ENCODE results near the gene DPYSL4. TPM values are rescaled to one million over a fixed set of nuclear protein-coding genes. Genes with fewer than 3 reads are reported as not detected.

Gene DPYSL4
- total and polyA plus RNA-seq, 2 of the 13 experiments (the other 11 are each of a cell fraction or from before 2014, with no cell fraction given), result 0.84 to 1.2 TPM

DNA sequence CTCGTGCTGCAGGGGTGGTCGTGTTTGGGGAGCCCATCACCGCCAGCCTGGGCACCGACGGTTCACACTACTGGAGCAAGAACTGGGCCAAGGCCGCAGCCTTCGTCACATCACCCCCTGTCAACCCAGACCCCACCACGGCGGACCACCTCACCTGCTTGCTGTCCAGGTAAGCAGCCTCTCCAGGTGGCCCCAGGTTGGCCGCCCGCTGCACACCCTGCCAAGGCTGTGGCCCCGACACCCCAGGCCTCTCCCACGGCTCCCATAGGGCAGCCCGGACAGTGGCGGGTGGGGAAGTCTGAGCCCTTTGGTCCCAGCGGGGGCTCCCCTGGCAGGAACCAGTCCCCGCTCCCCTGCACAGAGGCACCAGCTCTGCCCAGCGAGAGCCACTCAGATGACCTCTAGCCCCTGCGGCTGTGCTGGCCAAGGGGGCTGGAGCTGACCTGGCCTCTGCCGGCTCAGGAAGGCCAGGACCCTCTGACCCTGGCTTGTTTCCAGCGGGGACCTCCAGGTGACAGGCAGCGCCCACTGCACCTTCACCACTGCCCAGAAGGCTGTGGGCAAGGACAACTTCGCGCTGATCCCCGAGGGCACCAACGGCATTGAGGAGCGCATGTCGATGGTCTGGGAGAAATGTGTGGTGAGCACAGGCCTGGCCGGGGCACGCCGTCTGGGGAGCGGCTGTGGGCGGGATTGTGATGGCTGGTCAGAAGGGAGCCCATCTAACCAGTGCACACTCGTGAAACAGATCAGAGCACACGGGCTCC is 13.8 kb downstream of the DPYSL4 start:
- Histone ChIP-seq H3K79me2 (ENCODE audit: insufficient read depth, low read length) (no peaks in the 10 kb centered on the region), H3K4me1 (ENCODE audit: insufficient read depth, low read length) (peaks cover 12% of the 10 kb centered on the region), H3K27me3 (ENCODE audit: control insufficient read depth in 1 of 2, insufficient read depth in 2 of 2, low read length in 2 of 2) (peaks cover 3 to 11% of the 10 kb centered on the region in 2 experiments; a peak in 4 of 5 replicates), H3K9ac (ENCODE audit: insufficient read depth, low read depth, low read length) (no peak overlapping the region), H2AFZ (ENCODE audit: low read length) (no peak overlapping the region), H4K20me1 (ENCODE audit: insufficient read depth, low read length) (no peaks in the 10 kb centered on the region; the same call in 1 of the 2 replicates), H3K4me2 (ENCODE audit: low read depth, low read length) (no peak overlapping the region), H3K9me3 (ENCODE audit: low read length) (no peaks in the 10 kb centered on the region), H3K36me3 (replicated peaks in 1 of 2; ENCODE audit: control insufficient read depth in 1 of 2, insufficient read depth in 2 of 2, low read length in 2 of 2) (no peaks in the 10 kb centered on the region), H3K4me3 (replicated peaks in 1 of 3; ENCODE audit: insufficient read depth in 1 of 3, low read depth in 2 of 3, low read length in 3 of 3) (no peak overlapping the region), H3K27ac (ENCODE audit: extremely low read length, insufficient read depth, low read length) (no peak overlapping the region)
- ATAC-seq (no peak), FAIRE-seq (no peak), DNase-seq (ENCODE audit: low spot score) (no peak)
- CTCF ChIA-PET (ENCODE audit: low intra/inter-chr PET ratio, low total read pairs), result no interaction called here
- no TSS peak for BruUV-seq (replicated peaks)
- TF ChIP-seq NFIB (CRISPR knock-in tag; IDR thresholded peaks at IDR 0.05; ENCODE audit: borderline replicate concordance) (no peak), ZNF354B (CRISPR knock-in tag; IDR thresholded peaks at IDR 0.05) (no peak), CCAR2 (optimal IDR thresholded peaks at IDR 0.05; ENCODE audit: low read depth, low read length) (no peak), ZFP91 (CRISPR knock-in tag; IDR thresholded peaks at IDR 0.05; ENCODE audit: borderline replicate concordance) (no peak), GATAD2A (CRISPR knock-in tag; IDR thresholded peaks at IDR 0.05) (no peak), EEA1 (CRISPR knock-in tag; IDR thresholded peaks at IDR 0.05; ENCODE audit: borderline replicate concordance) (no peak), ZSCAN30 (CRISPR knock-in tag; IDR thresholded peaks at IDR 0.05) (no peak), ZNF7 (CRISPR knock-in tag; IDR thresholded peaks at IDR 0.05) (no peak), MATR3 (CRISPR knock-in tag; IDR thresholded peaks at IDR 0.05) (no peak), SRSF1 (optimal IDR thresholded peaks at IDR 0.05; ENCODE audit: low read depth, low read length) (no peak)
- TF ChIP-seq, protein P1, sequence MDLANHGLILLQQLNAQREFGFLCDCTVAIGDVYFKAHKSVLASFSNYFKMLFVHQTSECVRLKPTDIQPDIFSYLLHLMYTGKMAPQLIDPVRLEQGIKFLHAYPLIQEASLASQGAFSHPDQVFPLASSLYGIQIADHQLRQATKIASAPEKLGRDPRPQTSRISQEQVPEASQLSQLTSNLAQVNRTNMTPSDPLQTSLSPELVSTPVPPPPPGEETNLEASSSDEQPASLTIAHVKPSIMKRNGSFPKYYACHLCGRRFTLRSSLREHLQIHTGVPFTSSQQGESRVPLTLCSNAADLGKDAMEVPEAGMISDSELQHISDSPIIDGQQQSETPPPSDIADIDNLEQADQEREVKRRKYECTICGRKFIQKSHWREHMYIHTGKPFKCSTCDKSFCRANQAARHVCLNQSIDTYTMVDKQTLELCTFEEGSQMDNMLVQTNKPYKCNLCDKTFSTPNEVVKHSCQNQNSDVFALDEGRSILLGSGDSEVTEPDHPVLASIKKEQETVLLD (CRISPR knock-in tag; IDR thresholded peaks at IDR 0.05; ENCODE audit: low read depth), result no peak
- TF ChIP-seq, protein P2, sequence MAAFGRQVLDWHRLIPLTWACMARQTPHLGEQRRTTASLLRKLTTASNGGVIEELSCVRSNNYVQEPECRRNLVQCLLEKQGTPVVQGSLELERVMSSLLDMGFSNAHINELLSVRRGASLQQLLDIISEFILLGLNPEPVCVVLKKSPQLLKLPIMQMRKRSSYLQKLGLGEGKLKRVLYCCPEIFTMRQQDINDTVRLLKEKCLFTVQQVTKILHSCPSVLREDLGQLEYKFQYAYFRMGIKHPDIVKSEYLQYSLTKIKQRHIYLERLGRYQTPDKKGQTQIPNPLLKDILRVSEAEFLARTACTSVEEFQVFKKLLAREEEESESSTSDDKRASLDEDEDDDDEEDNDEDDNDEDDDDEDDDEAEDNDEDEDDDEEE (CRISPR knock-in tag; IDR thresholded peaks at IDR 0.05), result no peak
- in situ Hi-C loops (cut with HindIII; ENCODE audit: extremely low pct_ligation_motif_present, low pct_unique_long_range_greater_than_20kb), result no loop called here
- 81% methylated on average over 9 of the region's 35 CpGs for WGBS (ENCODE audit: low lambda C conversion rate)
- intact Hi-C loops (cut with micrococcal nuclease; ENCODE audit: unreplicated experiment), result no loop called here
- POLR2A ChIA-PET, result no interaction called here
